Suppressor macrophage treated with lipopolysaccharide for 4 hours (primary cell): ENCODE results near the gene GARRE1.
"Not testable (repeated sequence)": the region's sequence is repeated elsewhere in the genome, so short reads cannot be mapped to it uniquely, and the experiment has no call there.

Source experiments
- DNase-seq: peaks from one replicate; pipeline ENCODE4 v3.0.0-alpha.2; 2020

Gene GARRE1

DNA sequence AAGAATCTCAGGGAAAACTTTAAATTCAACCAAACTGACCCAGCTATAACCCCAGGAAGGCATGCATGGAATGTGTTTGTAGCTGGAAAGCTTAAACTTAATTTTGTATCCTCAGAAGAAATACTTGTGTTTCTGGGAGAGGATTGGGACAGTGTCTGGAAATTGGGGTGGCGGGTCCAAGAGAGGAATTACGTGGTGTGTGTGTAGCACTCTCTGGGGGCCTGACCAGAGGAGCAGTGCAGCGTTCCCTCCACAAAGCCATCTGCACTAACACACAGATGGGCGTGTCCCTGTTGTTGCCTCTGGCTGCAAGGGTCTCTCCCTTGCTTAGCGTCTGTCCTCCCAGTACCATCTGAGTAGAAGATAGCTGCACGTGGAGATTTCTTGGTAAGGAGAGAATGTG is 6.4 kb downstream of the GARRE1 start:
- DNase-seq: no peak

DNA sequence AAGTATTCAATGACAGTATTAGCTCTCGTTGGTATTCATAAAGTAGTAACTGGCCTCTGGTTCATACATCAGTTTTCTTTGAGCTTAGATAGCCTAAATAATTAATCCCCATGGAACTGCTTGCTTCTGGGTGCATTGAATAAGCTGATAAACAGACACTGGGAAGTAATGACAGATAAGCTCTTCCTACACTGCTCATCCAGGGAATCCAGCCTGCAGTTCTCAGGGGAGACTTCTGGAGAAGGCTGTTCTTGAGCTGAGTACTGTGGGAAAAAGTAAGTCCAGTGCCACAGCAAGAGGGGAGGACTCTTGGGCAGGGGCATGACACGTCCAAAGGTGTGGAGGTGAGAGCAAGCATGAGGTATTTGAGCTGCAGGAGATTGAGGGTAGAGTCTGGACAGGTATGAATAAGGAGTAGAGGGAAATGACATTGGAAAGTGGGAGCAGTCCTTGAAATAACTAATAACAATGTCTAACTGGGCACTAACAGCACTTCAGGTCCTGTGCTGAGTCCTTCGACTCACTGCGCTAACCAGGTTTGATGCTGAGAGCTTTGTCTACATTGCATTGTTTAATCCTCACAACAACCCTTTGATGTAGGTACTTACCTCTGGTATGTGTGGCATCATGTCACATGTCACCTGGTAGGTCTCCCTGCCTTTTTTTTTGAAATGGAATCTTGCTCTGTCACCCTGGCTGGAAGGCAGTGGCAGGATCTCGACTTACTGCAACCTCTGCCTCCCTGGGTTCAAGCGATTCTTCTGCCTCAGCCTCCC is 7.2 kb downstream of the GARRE1 start:
- DNase-seq: no peak

DNA sequence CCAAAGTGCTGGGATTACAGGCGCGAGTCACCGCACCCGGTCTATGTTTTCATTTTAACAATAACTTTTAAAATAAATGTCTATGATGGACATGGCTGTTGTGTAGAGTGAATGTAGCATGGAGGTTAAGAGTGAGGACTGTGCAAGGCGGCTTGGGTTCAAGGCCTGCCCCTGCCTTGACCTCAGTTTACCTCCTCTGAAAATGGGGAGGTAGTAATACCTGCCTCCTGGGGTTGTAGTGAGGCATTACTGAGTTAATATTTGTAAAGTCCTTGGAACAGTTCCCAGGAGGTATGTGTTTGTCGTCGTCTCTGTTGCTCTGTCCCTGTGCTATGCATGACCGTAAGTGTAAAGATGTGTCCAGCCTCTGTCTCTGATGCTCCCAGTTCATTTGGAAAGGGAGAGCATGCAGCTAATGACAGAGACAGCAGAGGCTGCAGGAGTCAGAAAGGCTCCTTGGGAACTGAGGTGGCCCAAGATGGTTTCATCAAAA is 9.4 kb downstream of the GARRE1 start:
- DNase-seq: no peak

DNA sequence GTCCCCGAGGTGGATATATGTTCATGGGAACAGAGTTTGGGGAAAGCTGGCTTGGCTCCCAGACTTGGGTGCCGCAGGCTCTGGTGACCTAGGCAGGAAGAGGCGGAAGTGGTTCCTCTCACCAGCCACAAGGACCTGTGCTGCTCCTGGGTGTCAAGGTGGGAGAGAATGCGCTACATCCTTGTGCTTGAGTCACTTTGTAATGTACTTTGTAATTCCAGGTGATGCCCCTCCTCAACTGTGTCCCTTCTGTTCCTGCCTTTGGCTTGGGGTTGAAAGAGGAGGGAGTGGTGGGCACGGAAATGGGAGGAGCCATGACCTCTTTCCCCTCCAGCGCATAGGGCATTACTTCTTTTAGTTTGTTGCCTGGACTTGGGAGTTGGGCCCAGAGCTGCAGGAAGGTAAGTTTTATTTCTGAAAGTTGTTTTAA is 10.9 kb downstream of the GARRE1 start:
- DNase-seq: no peak

DNA sequence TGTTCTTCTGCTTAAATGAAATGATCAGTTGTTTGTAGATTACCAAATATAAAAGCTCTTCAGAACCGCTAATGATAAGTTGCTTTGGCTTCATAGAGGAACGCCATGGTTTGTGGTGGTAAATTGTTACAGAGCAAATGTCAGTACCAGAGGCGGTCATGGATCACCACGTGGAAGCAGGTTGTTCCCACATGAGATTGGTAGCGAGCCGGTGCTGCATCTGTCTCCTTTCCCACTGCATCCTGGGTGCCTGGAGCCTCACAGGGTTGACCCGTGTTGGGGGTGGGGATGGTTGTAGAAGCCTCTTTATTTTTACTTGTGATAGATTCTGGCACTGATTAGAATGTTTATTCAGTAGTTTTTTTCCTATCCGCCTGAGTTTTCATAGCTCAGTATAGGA is 14.7 kb downstream of the GARRE1 start:
- DNase-seq: no peak

DNA sequence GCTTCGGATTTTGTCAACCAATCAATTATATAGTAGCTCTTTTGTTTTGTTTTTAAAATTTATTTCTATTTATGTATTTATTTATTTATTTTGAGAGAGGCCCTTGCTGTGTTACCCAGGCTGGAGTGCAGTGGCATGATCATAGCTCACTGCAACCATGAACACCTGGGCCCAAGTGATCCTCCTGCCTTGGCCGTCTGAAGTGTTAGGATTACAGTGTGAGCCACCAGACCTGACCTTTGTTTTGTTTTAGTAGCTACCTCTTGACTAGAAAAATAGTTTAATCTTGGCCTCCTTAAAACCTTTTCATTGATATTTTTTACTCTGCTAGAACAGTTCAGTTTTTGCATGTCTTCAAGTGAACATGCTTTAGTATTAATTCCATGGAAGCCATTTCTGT is 15.1 kb downstream of the GARRE1 start:
- DNase-seq: no peak

DNA sequence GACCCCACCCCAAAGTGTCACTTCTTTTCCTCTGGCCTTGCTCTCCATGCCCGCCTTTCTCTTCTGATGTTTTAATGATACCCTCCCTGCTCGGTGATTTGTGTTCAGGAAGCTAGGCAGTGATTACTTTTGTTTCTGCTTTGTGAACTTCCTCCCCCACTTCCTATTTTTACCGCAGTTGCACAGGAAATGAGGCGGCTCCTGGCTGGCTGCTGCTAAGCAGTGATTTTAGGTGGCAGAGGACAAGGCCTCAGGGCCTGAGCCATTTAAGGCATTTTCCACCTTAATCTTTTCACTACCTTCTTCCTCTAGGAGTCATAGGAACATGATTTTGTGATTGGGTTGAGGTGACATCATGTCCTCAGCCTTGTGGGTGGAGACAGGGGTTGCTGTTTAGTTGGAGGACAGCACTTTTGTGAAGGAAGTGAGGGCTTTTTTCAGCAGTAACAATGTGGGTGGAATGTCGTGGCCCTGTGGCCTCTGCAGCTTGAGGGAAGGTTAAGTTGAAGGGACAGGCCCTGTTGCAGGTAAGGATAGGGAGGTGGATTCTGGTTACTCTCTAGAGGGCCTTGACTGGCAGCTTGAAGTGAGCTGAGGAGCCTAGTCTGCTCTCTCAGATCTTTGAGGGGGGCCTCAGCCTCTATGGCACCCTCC is 15.7 kb downstream of the GARRE1 start:
- peak; percentile 76 for DNase-seq

DNA sequence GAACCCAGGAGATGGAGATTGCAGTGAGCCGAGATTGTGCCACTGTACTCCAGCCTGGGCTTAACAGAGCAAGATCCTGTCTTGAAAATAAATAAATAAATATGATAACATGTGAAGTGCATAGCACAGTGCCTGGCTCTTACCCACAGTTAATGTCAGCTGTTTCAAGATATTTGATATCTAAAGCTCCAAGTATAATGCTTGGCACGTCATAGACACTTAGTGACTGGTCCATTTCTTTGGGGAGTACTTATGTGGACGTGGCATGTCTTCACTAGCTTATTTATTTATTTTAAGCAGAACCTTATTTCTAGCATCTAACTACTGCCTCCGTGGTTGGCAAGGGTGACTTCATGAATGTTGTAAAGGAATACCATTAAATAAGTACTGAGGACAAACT is 18.8 kb downstream of the GARRE1 start:
- DNase-seq: no peak

DNA sequence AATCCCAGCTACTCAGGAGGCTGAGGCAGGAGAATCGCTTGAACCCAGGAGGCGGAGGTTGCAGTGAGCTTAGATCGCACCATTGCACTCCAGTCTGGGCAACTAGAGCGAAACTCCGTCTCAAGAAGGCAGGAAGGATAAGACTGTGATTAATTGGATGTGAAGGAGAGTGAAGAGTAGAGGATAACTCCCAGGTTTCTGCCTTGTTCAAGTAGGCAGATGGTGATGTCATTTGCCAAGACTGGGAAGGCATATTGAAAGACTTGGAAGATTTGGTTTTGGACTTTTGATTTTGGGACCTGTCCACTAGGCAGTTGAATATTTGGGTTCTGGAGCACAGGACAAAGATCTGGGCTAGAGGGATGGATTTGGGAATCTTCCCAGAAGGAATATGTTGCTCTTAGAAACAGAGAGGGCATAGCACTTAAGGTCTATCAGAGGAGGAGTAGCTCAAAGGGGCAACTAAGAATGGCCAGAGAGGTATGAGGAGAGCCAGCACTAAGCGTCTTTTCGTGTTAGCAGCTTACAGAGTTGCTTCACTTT is 20.0 kb downstream of the GARRE1 start:
- DNase-seq: no peak

DNA sequence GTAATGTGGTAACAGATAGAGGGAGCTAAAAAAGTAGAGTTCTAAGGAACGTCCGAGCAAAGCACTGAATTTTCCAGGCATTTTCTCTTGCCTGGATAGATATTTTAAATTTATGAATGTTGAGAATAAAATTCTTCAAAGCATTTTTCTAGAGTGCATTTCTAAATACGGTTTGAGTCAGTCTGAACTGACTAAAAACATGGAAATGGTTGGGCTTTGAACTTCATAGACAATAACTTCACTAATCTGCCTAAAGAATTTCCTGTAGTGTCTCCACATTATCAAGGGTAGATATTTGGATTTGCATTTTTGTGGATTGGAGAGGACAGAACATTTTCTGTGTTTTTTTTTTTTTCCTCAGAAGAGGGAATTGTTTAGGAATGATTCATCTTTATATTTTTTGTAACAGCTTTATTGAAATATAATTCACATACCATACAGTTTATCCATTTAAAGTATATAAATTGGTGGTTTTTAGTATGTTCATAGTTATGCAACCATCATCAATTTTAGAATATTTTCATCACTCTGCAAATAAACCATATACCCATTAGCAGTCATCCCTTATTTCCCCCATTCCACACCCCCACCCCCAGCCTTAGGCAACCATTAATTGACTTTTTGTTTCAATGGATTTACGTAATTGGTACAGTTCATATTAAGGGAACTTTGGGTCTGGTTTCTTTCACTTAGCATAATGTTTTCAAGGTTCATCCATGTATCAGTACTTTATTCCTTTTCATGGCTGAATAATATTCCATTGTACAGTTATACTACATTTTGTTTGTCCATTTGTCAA is 20.7 kb downstream of the GARRE1 start:
- DNase-seq: no peak

DNA sequence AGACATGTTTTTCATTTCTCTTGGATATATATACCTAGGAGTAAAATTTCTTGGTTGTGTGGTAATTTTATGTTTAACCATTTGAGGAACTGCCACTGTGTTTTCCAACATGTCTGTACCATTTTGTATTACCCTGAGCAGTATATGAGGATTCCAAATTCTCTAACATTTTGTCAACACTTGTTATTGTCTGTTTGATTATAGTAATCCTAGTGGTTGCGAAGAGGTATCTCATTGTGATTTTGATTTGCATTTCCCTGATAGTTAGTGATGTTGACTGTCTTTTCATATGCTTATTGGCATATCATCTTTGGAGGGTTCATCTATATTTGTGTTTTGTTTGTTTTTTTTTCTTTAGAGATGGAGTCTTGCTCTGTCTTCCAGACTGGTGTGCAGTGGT is 21.4 kb downstream of the GARRE1 start:
- DNase-seq: no peak

DNA sequence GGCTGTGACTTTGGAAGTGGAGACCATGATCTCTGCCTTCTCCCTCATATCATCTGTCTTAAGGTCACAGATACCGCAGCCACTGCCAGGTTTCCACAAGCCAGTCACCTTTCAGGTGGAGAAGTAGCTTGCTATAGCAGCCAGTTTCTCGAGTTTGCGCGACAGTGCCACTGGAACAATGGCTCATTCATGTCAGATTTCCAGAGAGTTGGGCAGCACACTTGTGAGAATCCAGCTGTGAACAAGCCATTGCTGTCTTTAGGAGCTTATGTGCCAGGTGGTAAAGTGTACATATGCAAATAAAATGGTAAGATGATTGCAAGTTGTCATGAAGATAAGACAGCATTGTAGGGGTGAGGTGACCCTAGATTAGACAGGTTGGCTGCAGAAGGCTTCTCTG is 22.3 kb downstream of the GARRE1 start:
- DNase-seq: no peak

DNA sequence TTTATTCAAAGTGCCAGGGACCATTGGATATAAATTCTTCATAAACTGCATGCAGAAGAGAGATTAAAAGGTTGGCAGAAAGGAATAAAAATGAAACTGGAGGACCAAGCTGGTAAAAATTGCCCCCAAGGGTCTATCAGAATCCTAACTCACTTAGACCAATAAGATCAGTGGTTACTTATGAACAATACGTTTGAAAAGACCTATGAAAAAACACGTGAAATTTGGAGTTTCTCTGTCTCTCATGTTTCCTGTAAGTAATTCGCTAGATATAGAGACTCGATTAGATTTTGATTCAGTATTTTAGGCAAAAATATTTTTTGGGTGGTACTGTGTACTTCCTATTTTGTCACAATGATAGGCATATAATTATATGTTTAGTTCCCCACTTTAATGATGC is 22.9 kb downstream of the GARRE1 start:
- no peak for DNase-seq

DNA sequence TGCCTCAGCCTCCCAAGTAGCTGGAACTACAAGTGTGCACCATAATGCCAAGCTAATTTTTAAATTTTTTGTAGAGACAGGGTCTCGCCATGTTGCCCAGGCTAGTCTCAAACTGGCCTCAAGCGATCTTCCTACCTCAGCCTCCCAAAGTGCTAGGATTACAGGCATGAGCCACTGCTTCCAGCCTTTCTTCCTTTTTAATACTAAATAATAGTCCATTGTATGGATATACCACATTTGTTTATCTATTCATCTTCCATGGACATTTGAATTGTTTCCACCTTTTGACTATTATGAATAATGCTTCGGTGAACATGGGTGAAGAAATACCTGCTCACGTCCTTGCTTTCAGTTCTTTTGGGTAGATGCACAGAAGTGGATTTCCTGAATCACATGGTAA is 24.4 kb downstream of the GARRE1 start:
- DNase-seq: no peak

DNA sequence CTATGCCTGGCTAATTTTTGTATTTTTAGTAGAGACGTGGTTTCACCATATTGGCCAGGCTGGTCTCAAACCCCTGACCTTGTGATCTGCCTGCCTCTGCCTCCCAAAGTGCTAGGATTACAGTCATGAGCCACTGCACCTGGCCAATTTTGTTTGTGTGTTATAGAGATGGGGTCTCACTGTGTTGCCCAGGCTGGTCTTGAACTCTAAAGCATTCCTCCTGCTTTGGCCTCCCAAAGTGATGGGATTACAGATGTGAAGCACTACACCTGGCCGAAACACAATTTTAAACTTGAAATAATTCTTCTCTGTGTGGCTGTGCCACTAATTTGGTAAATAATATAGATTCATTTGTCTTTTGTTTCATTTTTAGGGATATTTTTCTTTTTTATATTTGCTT is 27.1 kb downstream of the GARRE1 start:
- not testable (repeated sequence) for DNase-seq

DNA sequence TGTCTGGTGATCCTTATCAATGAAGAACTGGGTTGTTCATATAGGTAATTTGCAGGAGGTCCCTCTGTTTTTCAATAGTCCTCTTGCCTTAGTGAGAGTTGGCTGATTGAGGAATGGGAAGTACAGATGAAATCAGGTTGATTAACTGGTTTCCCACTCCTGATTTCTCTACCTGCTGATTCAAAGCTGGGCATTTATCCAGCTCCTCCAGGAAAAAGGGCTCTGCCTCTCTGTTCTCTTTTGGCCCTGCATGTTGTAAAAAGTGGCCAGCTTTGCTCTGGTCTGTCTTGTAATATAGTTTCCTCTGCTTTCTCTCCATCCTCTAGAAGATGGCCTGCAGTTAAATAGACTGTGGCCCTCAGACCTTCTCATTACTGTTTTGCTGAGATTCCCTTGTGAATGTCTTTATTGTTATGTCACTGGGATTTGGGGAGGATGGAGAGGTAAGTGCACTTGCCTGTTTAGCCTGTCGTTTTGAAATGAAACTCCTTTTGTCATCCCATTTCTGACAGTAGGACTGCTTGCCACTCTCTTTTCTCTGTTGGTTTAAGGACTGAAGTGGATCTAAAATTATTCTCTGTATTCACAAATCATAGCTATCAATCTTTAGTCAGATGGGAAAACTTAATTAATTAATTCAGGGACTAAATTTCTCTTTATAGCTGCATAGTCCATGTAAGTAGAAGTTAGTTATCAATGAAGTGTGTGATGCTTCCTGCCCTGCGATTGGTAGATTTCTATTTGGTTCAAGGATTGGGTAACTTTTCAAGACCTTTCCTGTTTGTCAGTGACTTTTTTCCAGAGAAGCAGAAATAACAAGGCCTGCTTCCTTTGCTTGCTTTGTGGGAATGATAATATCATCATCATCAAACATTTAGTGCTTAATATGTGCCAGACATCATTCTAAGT is 28.5 kb downstream of the GARRE1 start:
- DNase-seq: no peak

DNA sequence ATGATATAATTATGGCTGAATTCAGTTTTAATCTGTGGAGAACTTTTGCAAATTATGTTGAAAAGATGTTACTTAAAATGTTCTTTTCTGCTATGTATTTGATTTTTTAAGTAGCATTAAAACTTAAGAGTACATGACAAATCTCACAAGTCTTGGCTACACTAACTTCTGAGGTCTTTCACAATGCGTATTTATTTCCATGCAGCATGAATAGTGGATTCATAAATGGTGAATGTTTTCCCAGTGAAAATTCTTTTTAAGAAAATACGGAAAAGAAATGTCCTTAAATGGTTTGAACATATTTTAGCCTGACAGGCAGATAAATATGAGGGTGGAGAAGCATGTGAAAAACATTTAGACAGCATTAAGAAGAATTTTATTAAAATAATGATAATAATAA is 30.2 kb downstream of the GARRE1 start:
- DNase-seq: no peak

DNA sequence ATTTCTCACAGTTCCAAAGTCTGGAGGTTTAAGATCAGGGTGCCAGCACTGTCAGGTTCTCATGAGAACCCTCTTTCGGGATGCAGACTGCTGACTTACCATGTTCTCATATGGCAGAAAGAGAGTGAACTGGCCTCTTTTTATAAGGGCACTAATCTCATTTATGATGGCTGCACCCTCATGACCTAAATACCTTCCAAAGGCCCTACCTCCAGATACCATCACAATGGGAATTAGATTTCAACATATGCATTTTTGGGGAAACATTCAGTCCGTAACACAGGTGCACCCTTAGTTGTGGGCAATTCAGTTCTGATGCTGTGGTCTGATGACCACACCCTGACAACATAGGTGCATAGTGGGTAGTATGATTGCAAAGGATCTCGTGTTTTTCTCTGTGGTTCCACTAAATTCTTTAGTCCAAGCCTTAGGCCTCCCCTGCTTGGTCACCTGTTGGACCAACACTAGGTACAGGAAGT is 33.3 kb downstream of the GARRE1 start:
- no peak for DNase-seq

DNA sequence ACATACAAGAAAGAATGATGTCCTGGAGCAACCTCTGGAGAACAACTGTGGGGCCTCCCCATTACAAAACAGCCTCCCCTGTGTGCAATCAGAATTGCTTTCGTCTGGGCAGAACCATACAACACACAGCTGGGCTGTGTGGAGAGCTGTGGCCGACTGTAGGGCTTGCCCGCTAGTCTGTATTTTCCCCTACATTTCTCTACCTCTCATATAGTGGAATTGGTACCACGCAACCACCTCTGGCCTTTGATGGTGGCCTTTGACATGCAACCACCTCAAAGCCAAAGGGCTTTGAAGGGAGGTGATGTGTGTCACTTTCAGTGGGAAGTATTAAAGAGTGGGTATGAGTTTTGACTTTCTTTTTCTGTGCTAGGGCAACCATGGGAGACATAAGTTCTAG is 34.0 kb downstream of the GARRE1 start:
- no peak for DNase-seq

DNA sequence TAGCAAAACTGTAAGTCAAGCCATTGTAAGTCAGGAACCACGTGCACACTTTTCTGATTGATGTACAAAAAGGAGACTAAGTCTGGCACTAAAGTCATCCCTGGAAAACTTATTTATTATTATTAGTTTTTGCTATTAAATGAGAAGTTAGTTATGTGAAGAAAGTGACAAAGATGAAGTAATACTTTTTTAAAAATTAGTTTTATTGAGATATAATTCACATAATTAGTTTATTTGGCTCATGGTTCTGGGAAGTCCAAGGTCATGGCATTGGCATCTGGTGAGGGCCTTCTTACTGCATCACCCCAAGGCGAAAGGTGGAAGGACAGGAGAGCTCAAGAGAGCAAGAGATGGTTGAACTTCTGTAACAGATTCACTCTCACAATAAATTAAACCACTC is 36.9 kb downstream of the GARRE1 start:
- DNase-seq: no peak

DNA sequence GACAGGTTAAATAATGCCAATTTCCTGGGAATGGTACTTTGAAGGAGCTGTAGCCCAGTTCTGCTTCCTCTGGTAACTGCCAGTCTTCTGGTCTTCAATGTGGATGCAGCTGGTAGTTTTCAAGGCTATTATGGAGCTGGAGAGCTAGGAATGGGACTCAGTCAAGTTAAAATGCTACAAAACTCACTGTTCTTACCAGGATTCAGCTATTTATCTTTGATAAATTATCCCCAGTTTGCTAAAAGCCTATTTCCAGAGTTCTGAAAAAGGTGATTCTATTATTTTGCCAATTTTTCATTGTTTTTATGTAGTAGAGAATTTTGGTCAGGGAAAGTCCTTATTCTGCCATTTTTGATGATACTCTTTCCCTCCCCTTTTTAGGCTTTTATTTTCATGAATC is 40.7 kb downstream of the GARRE1 start:
- DNase-seq: no peak

DNA sequence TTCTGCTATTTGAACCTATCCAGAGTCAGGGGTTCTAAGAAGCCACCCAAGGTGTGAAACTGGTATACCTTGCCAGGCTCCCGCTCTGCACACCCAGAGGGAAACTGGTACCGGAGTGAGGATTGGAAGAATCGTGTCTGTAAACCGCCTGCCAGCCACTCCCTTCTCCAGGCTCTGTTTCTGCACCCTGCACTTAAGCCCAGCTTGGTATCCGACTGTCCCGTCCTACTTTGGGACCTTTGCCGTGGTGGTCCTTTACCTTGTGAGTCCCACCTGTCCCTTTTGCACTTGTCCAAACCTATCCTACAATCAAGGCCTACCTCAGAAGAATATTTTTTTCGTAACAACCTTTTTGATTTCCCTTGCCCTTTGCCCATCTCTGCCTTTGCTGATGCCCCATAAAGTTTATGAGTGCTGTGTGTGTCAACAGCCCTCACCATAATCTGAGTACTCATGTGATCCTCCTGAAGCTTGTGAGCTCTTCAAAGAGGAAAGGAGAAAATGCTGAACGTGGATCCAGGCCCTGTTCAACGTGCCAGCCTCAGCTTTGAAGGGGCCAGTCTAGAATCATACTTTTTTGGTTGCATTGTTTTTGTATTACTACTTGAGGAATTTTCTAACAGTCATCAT is 44.7 kb downstream of the GARRE1 start:
- no peak for DNase-seq
